Fibroblast of skin of scalp (primary cell): ENCODE measurements around the gene IGFBP7.
A peak's percentile ranks its signal among the peaks of the same experiment; 100 is the strongest.

ENCODE experiments used
- DNase-seq: peaks from one replicate; pipeline ENCODE4 v3.0.0-alpha.2; 2013

The IGFBP7 gene

GRCh38 chr4:57095245-57095644 lies 14.9 kb downstream of the IGFBP7 start:
- DNase-seq: no peak

GRCh38 chr4:57094832-57095223 lies 15.4 kb downstream of the IGFBP7 start:
- peak; percentile 81 for DNase-seq

GRCh38 chr4:57093845-57094831 lies 16.0 kb downstream of the IGFBP7 start:
- DNase-seq: no peak

GRCh38 chr4:57091657-57092162 lies 18.5 kb downstream of the IGFBP7 start:
- no peak for DNase-seq

GRCh38 chr4:57090079-57090478 lies 20.1 kb downstream of the IGFBP7 start:
- no peak for DNase-seq

- DNase-seq: no peak
These were observed 20.6 kb downstream of the IGFBP7 start for GRCh38 chr4:57089549-57089948.

GRCh38 chr4:57086031-57086723 lies 24.0 kb downstream of the IGFBP7 start:
- DNase-seq: no peak

GRCh38 chr4:57085278-57085677 lies 24.9 kb downstream of the IGFBP7 start:
- no peak for DNase-seq

GRCh38 chr4:57084360-57084759 lies 25.8 kb downstream of the IGFBP7 start:
- no peak for DNase-seq

GRCh38 chr4:57083090-57083489 lies 27.1 kb downstream of the IGFBP7 start:
- DNase-seq: peak; percentile 62

- DNase-seq: no peak
These were observed 28.2 kb downstream of the IGFBP7 start for GRCh38 chr4:57081651-57082621.

GRCh38 chr4:57080781-57081650 lies 29.2 kb downstream of the IGFBP7 start:
- peak; percentile 99 for DNase-seq

GRCh38 chr4:57078685-57079521 lies 31.3 kb downstream of the IGFBP7 start:
- DNase-seq: peak; percentile 54

GRCh38 chr4:57077550-57078343 lies 32.4 kb downstream of the IGFBP7 start:
- peak; percentile 87 for DNase-seq

- no peak for DNase-seq
These were observed 33.5 kb downstream of the IGFBP7 start for GRCh38 chr4:57076646-57077045.

GRCh38 chr4:57075367-57075766 lies 34.8 kb downstream of the IGFBP7 start:
- DNase-seq: no peak

GRCh38 chr4:57074744-57075143 lies 35.4 kb downstream of the IGFBP7 start:
- DNase-seq: peak; percentile 80

- DNase-seq: no peak
These were observed 36.6 kb downstream of the IGFBP7 start for GRCh38 chr4:57073559-57073958.

GRCh38 chr4:57071326-57071725 lies 38.9 kb downstream of the IGFBP7 start:
- DNase-seq: peak; percentile 74
